ENCODE results near the gene ARAP3.
"Not testable (repeated sequence)": the region's sequence is repeated elsewhere in the genome, so short reads cannot be mapped to it uniquely, and the experiment has no call there.

The ARAP3 gene

DNA sequence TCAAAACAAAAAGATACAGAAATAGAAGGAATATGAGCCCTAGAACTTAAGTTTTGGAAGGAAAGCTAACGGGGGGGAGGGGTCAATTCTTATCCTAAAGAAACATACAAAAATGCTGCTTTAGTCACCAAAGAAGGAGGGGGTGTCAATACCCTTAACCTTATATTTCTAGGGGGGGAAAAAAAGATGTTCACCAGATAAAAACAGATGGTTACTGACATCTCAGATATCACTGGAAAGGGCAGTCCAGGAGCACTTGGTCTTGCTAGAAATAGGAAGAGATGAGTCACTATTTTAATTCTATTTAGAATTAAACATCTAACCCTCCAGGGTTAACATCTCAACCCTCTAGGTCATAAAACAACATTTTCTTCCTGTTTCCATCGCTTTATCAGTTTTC lies 64.9 kb downstream of the ARAP3 start:
- DNase-seq (ENCODE audit: low spot score): no peak
- H3K4me3 Mint-ChIP-seq: peak overlapping the region; percentile 100
- peaks cover 54% of the 10 kb centered on the region for H3K4me1 Mint-ChIP-seq (ENCODE audit: low read depth)
- no peaks in the 10 kb centered on the region for H3K27me3 Mint-ChIP-seq (ENCODE audit: low read depth)
- peaks cover 53% of the 10 kb centered on the region for H3K36me3 Mint-ChIP-seq (ENCODE audit: low read depth)
- H3K27ac Mint-ChIP-seq: peak overlapping the region; percentile 99
- H3K9me3 Mint-ChIP-seq: no peaks in the 10 kb centered on the region

DNA sequence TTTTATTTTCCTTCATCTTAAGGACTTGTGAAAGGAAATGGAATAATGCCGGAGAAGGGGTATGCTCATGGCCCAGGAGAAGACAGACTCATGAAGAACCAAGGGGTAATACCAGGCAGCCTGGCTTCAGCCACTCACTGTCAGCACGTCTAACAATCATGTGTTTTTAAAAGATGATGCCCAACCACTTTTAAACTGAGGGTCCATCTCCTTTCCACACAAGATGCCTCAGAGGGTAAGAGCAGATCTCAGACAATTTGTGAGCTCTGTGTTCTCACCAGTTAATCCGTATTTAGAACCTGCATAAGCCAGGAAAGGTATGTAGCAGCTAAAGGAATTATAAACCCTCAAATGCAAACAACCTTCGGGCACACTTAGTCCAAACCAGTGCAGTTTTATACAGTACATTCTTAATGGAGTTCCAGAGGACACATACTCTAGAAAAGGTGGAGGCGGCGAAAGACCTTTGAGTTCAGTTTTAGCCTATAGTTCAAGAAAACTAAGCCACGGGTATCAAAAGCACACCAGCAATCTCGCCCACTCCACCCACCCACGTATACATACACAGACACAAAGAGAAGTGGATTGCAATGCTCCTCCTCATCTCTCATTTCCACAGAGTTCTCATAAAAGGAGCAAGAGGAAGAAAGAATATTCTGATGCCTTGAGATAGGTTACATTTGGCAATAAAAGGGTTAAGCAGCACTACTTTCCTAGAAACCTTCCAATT lies 65.9 kb downstream of the ARAP3 start:
- Mint-ChIP-seq H3K27me3 (ENCODE audit: low read depth) (no peaks in the 10 kb centered on the region), H3K4me3 (peak overlapping the region; percentile 100), H3K36me3 (ENCODE audit: low read depth) (peaks cover 51% of the 10 kb centered on the region), H3K9me3 (no peaks in the 10 kb centered on the region), H3K27ac (peak overlapping the region; percentile 58), H3K4me1 (ENCODE audit: low read depth) (peaks cover 57% of the 10 kb centered on the region)
- peak; percentile 37 for DNase-seq (ENCODE audit: low spot score)

DNA sequence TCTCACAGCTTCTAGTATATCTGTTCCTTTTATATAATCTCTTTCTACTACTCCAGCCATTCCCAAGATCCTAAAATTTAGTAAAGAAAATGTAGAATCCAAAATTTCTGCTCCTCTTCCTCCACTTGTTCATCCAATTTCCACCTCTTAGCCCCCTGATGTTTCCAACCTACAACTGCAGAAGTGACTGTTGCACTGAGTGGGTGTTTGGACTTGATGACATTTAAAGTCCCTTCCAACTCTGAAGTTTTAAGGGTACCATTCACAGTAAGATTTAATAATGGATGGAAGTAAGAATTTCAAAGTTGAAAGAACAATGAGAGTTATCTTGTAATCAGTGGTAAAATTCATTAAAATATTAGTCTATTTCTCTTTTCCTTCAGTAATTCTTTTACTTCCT lies 68.7 kb downstream of the ARAP3 start:
- H3K4me1 Mint-ChIP-seq (ENCODE audit: low read depth): peaks cover 64% of the 10 kb centered on the region
- peak overlapping the region; percentile 38 for H3K4me3 Mint-ChIP-seq
- DNase-seq (ENCODE audit: low spot score): no peak
- H3K36me3 Mint-ChIP-seq (ENCODE audit: low read depth): peaks cover 61% of the 10 kb centered on the region
- H3K9me3 Mint-ChIP-seq: no peaks in the 10 kb centered on the region
- no peaks in the 10 kb centered on the region for H3K27me3 Mint-ChIP-seq (ENCODE audit: low read depth)
- peak overlapping the region; percentile 28 for H3K27ac Mint-ChIP-seq

DNA sequence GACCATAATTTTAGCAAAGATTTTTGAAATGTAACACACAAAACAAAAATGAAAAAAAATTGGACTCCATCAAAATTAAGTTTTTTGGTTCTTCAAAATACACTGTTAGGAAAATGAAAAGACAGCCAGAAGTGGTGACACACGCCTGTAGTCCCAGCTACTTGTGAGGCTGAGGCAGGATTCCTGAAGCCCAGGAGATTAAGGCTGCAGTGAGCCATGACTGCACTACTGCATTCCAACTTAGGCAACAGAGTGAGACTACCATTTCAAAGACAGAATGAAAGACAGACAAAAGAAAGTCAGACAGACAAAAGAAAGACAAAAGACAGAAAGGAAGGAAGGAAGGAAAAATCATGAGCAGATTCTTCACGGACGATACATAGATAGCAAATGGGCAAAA lies 70.7 kb downstream of the ARAP3 start:
- no peaks in the 10 kb centered on the region for H3K9me3 Mint-ChIP-seq
- peaks cover 68% of the 10 kb centered on the region for H3K4me1 Mint-ChIP-seq (ENCODE audit: low read depth)
- H3K27me3 Mint-ChIP-seq (ENCODE audit: low read depth): no peaks in the 10 kb centered on the region
- H3K27ac Mint-ChIP-seq: peak overlapping the region; percentile 60
- H3K36me3 Mint-ChIP-seq (ENCODE audit: low read depth): peaks cover 55% of the 10 kb centered on the region
- DNase-seq (ENCODE audit: low spot score): no peak
- H3K4me3 Mint-ChIP-seq: peak overlapping the region; percentile 45

- H3K4me3 Mint-ChIP-seq: peak overlapping the region; percentile 39
- peak overlapping the region; percentile 60 for H3K27ac Mint-ChIP-seq
- H3K27me3 Mint-ChIP-seq (ENCODE audit: low read depth); H3K9me3 Mint-ChIP-seq; DNase-seq (ENCODE audit: low spot score): not testable (repeated sequence)
- peaks cover 53% of the 10 kb centered on the region for H3K36me3 Mint-ChIP-seq (ENCODE audit: low read depth)
- peaks cover 72% of the 10 kb centered on the region for H3K4me1 Mint-ChIP-seq (ENCODE audit: low read depth)
Measured at GRCh38 chr5:141609921-141610320, 72.1 kb downstream of the ARAP3 start.

DNA sequence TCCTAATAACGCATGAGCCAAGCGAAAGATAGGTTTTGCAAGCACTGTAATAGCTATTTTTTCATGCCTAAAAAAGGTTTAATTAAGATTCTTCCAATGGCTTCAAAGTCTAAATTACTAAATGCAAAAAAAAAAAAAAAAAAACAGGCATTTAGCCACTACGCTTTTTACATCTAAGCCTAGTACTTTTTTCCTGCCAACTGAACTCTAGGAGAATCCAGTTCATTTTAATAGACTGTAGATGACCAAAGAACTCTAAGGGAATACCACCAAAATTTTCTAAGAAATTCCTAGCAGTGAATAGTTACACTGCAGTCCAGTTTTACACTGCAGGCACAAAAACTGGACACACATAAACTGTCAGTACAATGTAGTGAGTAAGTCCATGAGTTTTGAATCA lies 73.0 kb downstream of the ARAP3 start:
- H3K27me3 Mint-ChIP-seq (ENCODE audit: low read depth): no peaks in the 10 kb centered on the region

DNA sequence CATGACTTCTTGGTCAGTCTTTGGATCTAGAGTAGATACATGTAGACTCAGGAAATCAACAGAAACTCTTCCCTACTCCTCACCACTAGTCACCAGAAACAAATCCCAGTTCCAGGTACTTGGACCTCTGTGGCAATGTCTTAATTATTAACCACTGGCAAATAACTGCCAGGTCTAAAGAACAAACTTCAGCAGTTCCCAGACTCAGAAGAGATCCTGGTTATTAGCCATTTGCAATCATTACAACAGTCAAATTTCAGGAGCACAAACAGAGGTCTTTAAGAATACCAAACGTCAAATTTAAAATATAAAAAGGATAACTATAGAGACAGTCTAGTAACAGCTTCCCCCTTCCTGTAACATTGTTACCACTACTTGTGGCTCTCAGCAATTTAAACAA lies 73.5 kb downstream of the ARAP3 start:
- Mint-ChIP-seq H3K36me3 (ENCODE audit: low read depth) (peaks cover 53% of the 10 kb centered on the region), H3K27ac (peak overlapping the region; percentile 76), H3K4me3 (peak overlapping the region; percentile 64), H3K9me3 (no peaks in the 10 kb centered on the region), H3K27me3 (ENCODE audit: low read depth) (no peaks in the 10 kb centered on the region), H3K4me1 (ENCODE audit: low read depth) (peaks cover 74% of the 10 kb centered on the region)
- no peak for DNase-seq (ENCODE audit: low spot score)

More for the DNA sequence above, 73.0 kb downstream of the ARAP3 start:
- DNase-seq (ENCODE audit: low spot score): no peak
- Mint-ChIP-seq H3K36me3 (ENCODE audit: low read depth) (peaks cover 53% of the 10 kb centered on the region), H3K4me3 (peak overlapping the region; percentile 64), H3K27ac (no peak overlapping the region), H3K4me1 (ENCODE audit: low read depth) (peaks cover 73% of the 10 kb centered on the region), H3K9me3 (no peaks in the 10 kb centered on the region)

- no peak for DNase-seq (ENCODE audit: low spot score)
- Mint-ChIP-seq H3K27me3 (ENCODE audit: low read depth) (no peaks in the 10 kb centered on the region), H3K4me1 (ENCODE audit: low read depth) (peaks cover 72% of the 10 kb centered on the region), H3K9me3 (no peaks in the 10 kb centered on the region), H3K4me3 (peak overlapping the region; percentile 74), H3K36me3 (ENCODE audit: low read depth) (peaks cover 50% of the 10 kb centered on the region), H3K27ac (peak overlapping the region; percentile 90)
Measured at GRCh38 chr5:141608046-141608445, 74.0 kb downstream of the ARAP3 start.

DNA sequence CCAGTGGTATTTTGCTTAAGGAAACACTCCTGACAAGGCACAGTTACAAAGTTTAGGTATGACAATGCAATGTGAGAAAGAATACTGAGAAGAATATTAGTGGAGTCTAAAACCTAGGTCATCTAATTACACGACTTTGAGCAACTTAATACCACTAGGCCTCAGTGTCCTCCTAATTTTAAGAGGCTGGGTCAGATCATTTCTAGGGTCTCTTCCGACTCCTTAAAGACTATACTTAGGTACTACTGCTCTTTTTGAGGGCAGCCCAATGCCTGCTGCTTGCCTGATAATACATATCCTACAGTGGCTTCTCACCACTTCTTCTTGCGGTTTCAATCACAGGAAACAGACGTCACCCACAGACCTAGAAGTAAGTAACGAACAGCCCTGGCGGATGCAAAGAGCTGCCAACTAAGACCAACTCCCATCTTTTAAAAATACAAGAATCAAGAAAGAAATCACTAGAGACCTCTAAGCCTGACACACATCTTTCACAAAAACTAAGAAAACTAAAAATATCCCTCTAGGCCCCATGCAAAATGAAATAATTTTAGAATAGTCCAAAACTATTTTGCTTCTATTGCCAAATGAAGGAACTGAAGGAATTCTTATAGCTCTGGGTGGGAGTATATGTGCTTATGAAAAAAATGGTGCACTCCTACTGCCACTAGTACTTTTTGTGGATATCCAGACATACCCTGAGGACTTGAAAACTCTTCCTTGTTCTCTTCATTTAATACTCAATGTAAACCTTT lies 76.3 kb downstream of the ARAP3 start:
- Mint-ChIP-seq H3K36me3 (ENCODE audit: low read depth) (peaks cover 38% of the 10 kb centered on the region), H3K4me3 (peak overlapping the region; percentile 74), H3K27me3 (ENCODE audit: low read depth) (no peaks in the 10 kb centered on the region), H3K9me3 (no peaks in the 10 kb centered on the region), H3K27ac (peak overlapping the region; percentile 90), H3K4me1 (ENCODE audit: low read depth) (peaks cover 71% of the 10 kb centered on the region)
- DNase-seq (ENCODE audit: low spot score): peak; percentile 76

DNA sequence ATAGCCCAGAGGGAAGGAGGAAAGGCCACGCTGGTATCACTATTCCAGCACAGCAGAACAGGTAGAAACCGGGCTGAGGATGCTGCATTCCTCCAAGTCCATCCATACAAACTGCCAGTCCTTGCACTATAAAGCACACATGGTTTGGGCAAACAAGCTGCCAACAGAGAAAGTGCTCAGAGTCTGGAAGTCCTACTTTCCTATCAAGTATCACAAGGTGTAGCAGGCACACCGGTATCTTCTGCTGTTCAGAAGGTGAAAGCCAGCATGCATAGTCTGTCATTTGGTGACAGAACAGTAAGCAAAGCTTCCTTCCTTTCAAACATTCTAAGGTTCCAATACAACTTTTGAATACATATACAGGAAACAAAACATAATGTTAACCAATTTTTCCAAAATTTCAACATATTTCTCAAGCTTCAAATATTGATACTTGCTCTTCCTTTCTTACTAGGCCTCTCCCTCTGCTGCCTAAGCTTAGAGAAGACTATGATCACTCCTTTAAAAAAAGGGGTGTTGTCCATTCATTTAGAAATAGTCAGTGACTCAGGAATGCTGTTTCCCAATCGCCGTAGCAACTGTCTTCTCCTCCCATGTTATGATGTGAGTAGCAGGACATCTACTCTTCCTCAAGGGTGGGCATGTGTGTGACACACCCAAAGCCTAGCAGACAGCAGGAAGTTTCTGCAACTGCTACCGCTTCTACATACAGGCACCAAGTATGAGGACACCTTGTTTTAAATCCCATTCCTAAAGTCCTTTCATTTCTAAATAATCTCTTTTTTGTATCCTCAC lies 77.9 kb downstream of the ARAP3 start:
- Mint-ChIP-seq H3K36me3 (ENCODE audit: low read depth) (peaks cover 28% of the 10 kb centered on the region), H3K4me1 (ENCODE audit: low read depth) (peaks cover 78% of the 10 kb centered on the region), H3K27me3 (ENCODE audit: low read depth) (no peaks in the 10 kb centered on the region), H3K4me3 (peak overlapping the region; percentile 80), H3K27ac (peak overlapping the region; percentile 90), H3K9me3 (no peaks in the 10 kb centered on the region)
- DNase-seq (ENCODE audit: low spot score): no peak

All from T-helper 2 cell treated with Interferon-gamma antibody and Interleukin-4, amounts not matched to agents 5 μg/mL and 100 μg/mL, for 36 hours (primary cell).